Lower lobe of right lung (tissue), 2 donors: ENCODE results near the gene SRSF12. TPM values are rescaled to one million over a fixed set of nuclear protein-coding genes. Genes with fewer than 3 reads are reported as not detected.

ENCODE experiments used
- ATAC-seq, 2 donors: fragments of 200-7000 bp; cut with Tn5 transposase; one replicate each; pipeline ENCODE4 v1.9.1; 2020 to 2022; ENCODE audit warnings: mild to moderate bottlenecking in 2 of 2, moderate library complexity in 2 of 2
- DNase-seq: peaks from one replicate; pipeline ENCODE4 v3.0.0-alpha.2; 2020
- H3K27ac ChIP-seq: fragments of 200-600 bp; one replicate; pipeline ENCODE4 v1.8.0; 2022
- H3K27me3 ChIP-seq: fragments of 200-600 bp; one replicate; pipeline ENCODE4 v1.8.0; 2022; ENCODE audit warnings: low read depth
- H3K36me3 ChIP-seq: fragments of 200-600 bp; one replicate; pipeline ENCODE4 v1.8.0; 2022; ENCODE audit warnings: mild to moderate bottlenecking
- H3K4me1 ChIP-seq: fragments of 200-600 bp; one replicate; pipeline ENCODE4 v1.8.0; 2022
- H3K4me3 ChIP-seq: fragments of 200-600 bp; one replicate; pipeline ENCODE4 v1.8.0; 2022; ENCODE audit warnings: mild to moderate bottlenecking
- H3K9me3 ChIP-seq: fragments of 200-600 bp; one replicate; pipeline ENCODE4 v1.8.0; 2022
- intact Hi-C: fragments of 100-400 bp; cut with DNase I; formaldehyde crosslinking; loops from one replicate; pipeline ENCODE4 v1.11.0; 2022
- total RNA-seq: library from RNA; stranded (reverse); fragmentation: NEBNext Ultra II Directional; extraction: Animal tissue kit (Norgen Biotek cat#: 25700); gene quantifications from one replicate; pipeline ENCODE4 v1.2.1, GENCODE V29; 2021
- TF ChIP-seq, protein P1 (sequence below): fragments of 200-600 bp; IDR thresholded peaks from one replicate; pipeline ENCODE4 v1.8.0; 2022; ENCODE audit warnings: antibody characterized with exemption, mild to moderate bottlenecking
- donor health status: DM: no; HTN: yes; CAD: no; lungs with severe emphysema.

The SRSF12 gene
- total RNA-seq, 1 donor from 2014 or later, result not detected

GRCh38 chr6:89082486-89082891 is 35.4 kb downstream of the SRSF12 start:
- intact Hi-C loops, result no loop called here
- H3K4me1 ChIP-seq, result peaks cover 53% of the 10 kb centered on the region
- DNase-seq, result no peak
- no peak for ATAC-seq
- peak overlapping the region; percentile 96 for H3K4me3 ChIP-seq
- peaks cover 30% of the 10 kb centered on the region for H3K36me3 ChIP-seq
- no peaks in the 10 kb centered on the region for H3K27me3 ChIP-seq
- no peaks in the 10 kb centered on the region for H3K9me3 ChIP-seq
- TF ChIP-seq, protein P1, sequence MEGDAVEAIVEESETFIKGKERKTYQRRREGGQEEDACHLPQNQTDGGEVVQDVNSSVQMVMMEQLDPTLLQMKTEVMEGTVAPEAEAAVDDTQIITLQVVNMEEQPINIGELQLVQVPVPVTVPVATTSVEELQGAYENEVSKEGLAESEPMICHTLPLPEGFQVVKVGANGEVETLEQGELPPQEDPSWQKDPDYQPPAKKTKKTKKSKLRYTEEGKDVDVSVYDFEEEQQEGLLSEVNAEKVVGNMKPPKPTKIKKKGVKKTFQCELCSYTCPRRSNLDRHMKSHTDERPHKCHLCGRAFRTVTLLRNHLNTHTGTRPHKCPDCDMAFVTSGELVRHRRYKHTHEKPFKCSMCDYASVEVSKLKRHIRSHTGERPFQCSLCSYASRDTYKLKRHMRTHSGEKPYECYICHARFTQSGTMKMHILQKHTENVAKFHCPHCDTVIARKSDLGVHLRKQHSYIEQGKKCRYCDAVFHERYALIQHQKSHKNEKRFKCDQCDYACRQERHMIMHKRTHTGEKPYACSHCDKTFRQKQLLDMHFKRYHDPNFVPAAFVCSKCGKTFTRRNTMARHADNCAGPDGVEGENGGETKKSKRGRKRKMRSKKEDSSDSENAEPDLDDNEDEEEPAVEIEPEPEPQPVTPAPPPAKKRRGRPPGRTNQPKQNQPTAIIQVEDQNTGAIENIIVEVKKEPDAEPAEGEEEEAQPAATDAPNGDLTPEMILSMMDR, result no peak
- H3K27ac ChIP-seq, result peak overlapping the region; percentile 100

GRCh38 chr6:89081423-89082322 is 36.2 kb downstream of the SRSF12 start:
- H3K9me3 ChIP-seq, result no peaks in the 10 kb centered on the region
- H3K27ac ChIP-seq, result peak overlapping the region; percentile 100
- no peaks in the 10 kb centered on the region for H3K27me3 ChIP-seq
- peaks cover 30% of the 10 kb centered on the region for H3K36me3 ChIP-seq
- TF ChIP-seq, protein P1, result no peak
- DNase-seq (peak; percentile 100), ATAC-seq (peak; percentile 84 to 91)
- H3K4me1 ChIP-seq, result peaks cover 45% of the 10 kb centered on the region
- intact Hi-C loops, result no loop called here
- peak overlapping the region; percentile 96 for H3K4me3 ChIP-seq

DNA sequence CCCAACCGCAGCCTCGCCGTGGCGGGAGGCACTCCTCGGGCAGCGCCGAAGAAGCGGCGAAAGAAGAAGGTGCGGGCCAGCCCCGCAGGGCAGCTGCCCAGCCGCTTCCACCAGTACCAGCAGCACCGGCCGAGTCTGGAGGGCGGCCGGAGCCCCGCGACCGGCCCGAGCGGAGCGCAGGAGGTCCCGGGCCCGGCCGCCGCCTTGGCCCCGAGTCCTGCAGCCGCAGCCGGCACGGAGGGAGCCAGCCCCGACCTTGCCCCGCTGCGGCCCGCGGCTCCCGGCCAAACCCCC is 36.8 kb downstream of the SRSF12 start:
- DNase-seq (no peak), ATAC-seq (peak; percentile 40 to 46)
- Histone ChIP-seq H3K4me3 (peak overlapping the region; percentile 96), H3K36me3 (peaks cover 28% of the 10 kb centered on the region), H3K27ac (peak overlapping the region; percentile 100), H3K9me3 (no peaks in the 10 kb centered on the region), H3K27me3 (no peaks in the 10 kb centered on the region), H3K4me1 (peaks cover 41% of the 10 kb centered on the region)
- intact Hi-C loops, result no loop called here
- TF ChIP-seq, protein P1, result no peak

DNA sequence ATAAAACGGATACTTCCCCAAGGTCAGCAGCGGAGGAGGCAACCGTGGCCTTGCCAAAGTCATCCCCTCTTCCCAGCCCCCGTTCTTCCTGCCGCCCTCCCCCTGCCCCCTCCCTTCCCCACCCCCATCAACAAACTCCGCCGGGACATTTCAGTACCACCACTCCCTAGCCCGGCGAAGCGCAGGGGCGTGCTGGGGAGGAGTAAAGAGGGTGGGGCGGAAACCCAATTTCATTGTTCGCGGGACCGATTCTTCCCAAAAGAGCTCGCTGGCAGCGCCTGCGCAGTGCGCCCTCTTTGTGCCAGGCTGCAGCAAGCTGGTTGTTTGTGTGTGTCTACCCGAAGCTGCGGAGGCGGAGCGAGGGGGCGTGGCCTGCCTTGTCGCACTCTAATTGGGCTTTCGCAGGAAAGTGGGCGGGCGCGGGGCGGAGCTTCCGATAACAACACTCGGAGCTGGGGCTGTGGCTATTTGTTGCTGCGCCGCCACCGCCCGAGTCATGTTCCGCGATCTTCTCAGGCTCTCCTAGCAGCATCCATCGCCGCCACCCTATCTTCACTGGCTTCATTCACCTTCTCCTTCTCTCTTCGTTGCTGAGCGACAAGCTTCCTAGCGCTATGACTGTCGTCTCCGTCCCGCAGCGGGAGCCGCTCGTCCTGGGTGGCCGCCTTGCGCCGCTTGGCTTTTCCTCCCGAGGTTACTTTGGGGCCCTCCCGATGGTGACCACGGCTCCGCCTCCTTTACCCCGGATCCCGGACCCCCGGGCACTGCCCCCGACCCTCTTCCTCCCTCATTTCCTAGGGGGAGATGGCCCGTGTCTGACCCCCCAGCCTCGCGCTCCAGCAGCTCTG is 37.4 kb downstream of the SRSF12 start, which contains the start of gene PNRC1:
Gene PNRC1, plus strand, starts transcription at position 471 of the 848 bp plus-strand sequence. Its CDS starts 144 bp downstream, at position 615.
- Histone ChIP-seq H3K27me3 (no peaks in the 10 kb centered on the region), H3K9me3 (no peaks in the 10 kb centered on the region), H3K4me3 (peak within 1 kb of the TSS; percentile 96), H3K4me1 (peaks cover 35% of the 10 kb centered on the region), H3K27ac (peak within 1 kb of the TSS; percentile 100), H3K36me3 (peaks cover 22% of the 10 kb centered on the region)
- TF ChIP-seq, protein P1, result peak; percentile 14
- peak; percentile 100 for DNase-seq
- ATAC-seq, result peak; percentile 93 to 95
- intact Hi-C loops, result no loop called here

- H3K9me3 ChIP-seq, result no peaks in the 10 kb centered on the region
- peaks cover 27% of the 10 kb centered on the region for H3K4me1 ChIP-seq
- TF ChIP-seq, protein P1, result no peak
- DNase-seq (peak; percentile 65), ATAC-seq (peak; percentile 11 to 31)
- peaks cover 14% of the 10 kb centered on the region for H3K36me3 ChIP-seq
- peak overlapping the region; percentile 100 for H3K27ac ChIP-seq
- peak overlapping the region; percentile 96 for H3K4me3 ChIP-seq
- no peaks in the 10 kb centered on the region for H3K27me3 ChIP-seq
- intact Hi-C loops, result no loop called here
These were observed 38.2 kb downstream of the SRSF12 start for GRCh38 chr6:89079511-89080234.
